Endothelial cell of umbilical vein (primary cell): ENCODE data around the gene TTC13. TPM values are rescaled to one million over a fixed set of nuclear protein-coding genes. Genes with fewer than 3 reads are reported as not detected.

Experiments
- BruUV-seq: library from RNA; stranded (reverse); fragments of 400-500 nt; replicated peaks from 2 replicates; lab custom pipeline; 2021; lab: Mats Ljungman, UMichigan
- CTCF ChIA-PET: fragments of 300-600, 350-600 bp; sonication (Branson Sonifier 250); formaldehyde crosslinking; loops from one replicate; lab custom pipeline; 2021; ENCODE audit warnings: antibody characterized with exemption, inconsistent platforms; lab: Charles Lee
- POLR2A ChIA-PET: fragments of 300-600, 350-600 bp; sonication (Branson Sonifier 250); formaldehyde crosslinking; loops from one replicate; lab custom pipeline; 2021; ENCODE audit warnings: antibody characterized with exemption, inconsistent platforms; lab: Charles Lee
- DNase-seq: peaks from one replicate; pipeline ENCODE4 v3.0.0-alpha.2; 2011; ENCODE audit warnings: low read depth, low spot score
- FAIRE-seq: peaks from 2 replicates; lab custom pipeline; 2011; peaks lifted over from hg19 to GRCh38; lab: Jason Lieb, UNC
- H2AFZ ChIP-seq: 2 replicates; pipeline ENCODE4 v1.6.0; 2012; ENCODE audit warnings: low read depth, low read length, control low read depth, inconsistent platforms
- H3K27ac ChIP-seq: 2 replicates; pipeline ENCODE4 v1.5.1; 2011; ENCODE audit warnings: low read depth, mild to moderate bottlenecking, control low read depth, low read length, moderate library complexity; ENCODE audit not compliant: insufficient read depth
- H3K27me3 ChIP-seq, 2 experiments: 2 replicates each; pipeline versions ENCODE4 v1.6.0 to v1.6.1; 2011; ENCODE audit warnings: low read length in 2 of 2, mixed read lengths in 1 of 2; ENCODE audit not compliant: control insufficient read depth in 2 of 2, insufficient read depth in 2 of 2
- H3K36me3 ChIP-seq, 2 experiments: 2 replicates in 1 of 2; 3 replicates in 1 of 2; pipeline ENCODE4 v1.5.1; 2011; ENCODE audit warnings: low read length in 2 of 2, mild to moderate bottlenecking in 1 of 2, moderate library complexity in 1 of 2; ENCODE audit not compliant: control insufficient read depth in 2 of 2, insufficient read depth in 2 of 2; ENCODE audit errors: extremely low read depth in 1 of 2
- H3K4me1 ChIP-seq: 3 replicates; pipeline ENCODE4 v1.5.1; 2011; ENCODE audit warnings: mild to moderate bottlenecking, low read length; ENCODE audit not compliant: control insufficient read depth, insufficient read depth; ENCODE audit errors: extremely low read depth
- H3K4me2 ChIP-seq: 2 replicates; pipeline ENCODE4 v1.6.1; 2011; ENCODE audit warnings: low read length, control low read depth, mixed read lengths; ENCODE audit not compliant: insufficient read depth
- H3K4me3 ChIP-seq, 3 experiments: fragments of 200-600 bp in 1 of 3; sonication (generic), shearing (Covaris generic) in 1 of 3; replicated peaks in 1 of 3; 2 replicates each; pipeline ENCODE4 v1.5.1; 2011 to 2016; ENCODE audit warnings: control low read depth in 3 of 3, low read length in 3 of 3, mild to moderate bottlenecking in 2 of 3, inconsistent platforms in 1 of 3, low read depth in 1 of 3, moderate library complexity in 1 of 3; ENCODE audit not compliant: insufficient read depth in 1 of 3
- H3K79me2 ChIP-seq: 2 replicates; pipeline ENCODE4 v1.6.0; 2012; ENCODE audit warnings: low read length, inconsistent platforms; ENCODE audit not compliant: control insufficient read depth, insufficient read depth
- H3K9ac ChIP-seq: replicated peaks from 2 replicates; pipeline ENCODE3; 2011; ENCODE audit warnings: low read length, control low read depth; ENCODE audit not compliant: insufficient read depth; ENCODE audit errors: extremely low read depth
- H3K9me1 ChIP-seq: replicated peaks from 3 replicates; pipeline ENCODE4 v1.6.0; 2011; ENCODE audit warnings: mild to moderate bottlenecking, low read length; ENCODE audit not compliant: control insufficient read depth, insufficient read depth; ENCODE audit errors: extremely low read depth
- H3K9me3 ChIP-seq: replicated peaks from 2 replicates; pipeline ENCODE4 v1.5.1; 2012; ENCODE audit warnings: low read length, inconsistent platforms; ENCODE audit not compliant: control insufficient read depth, insufficient read depth
- H4K20me1 ChIP-seq: replicated peaks from 2 replicates; pipeline ENCODE3; 2011; ENCODE audit warnings: mild to moderate bottlenecking, low read length; ENCODE audit not compliant: control insufficient read depth, insufficient read depth; ENCODE audit errors: extremely low read depth
- CTCF ChIP-seq, 2 donors: IDR thresholded peaks; 1 replicate in 1 of 2; 2 replicates in 1 of 2; pipeline ENCODE4 v1.5.1; 2011; ENCODE audit warnings: low read length in 2 of 2, mild to moderate bottlenecking in 2 of 2, moderate library complexity in 2 of 2, control low read depth in 1 of 2, inconsistent platforms in 1 of 2, low read depth in 1 of 2; ENCODE audit not compliant: insufficient read depth in 1 of 2; ENCODE audit errors: extremely low read depth in 1 of 2
- EZH2 ChIP-seq: IDR thresholded peaks from 2 replicates; pipeline ENCODE4 v1.6.1; 2012; ENCODE audit warnings: borderline replicate concordance, low read depth, mild to moderate bottlenecking, moderate library complexity, low read length, inconsistent platforms; ENCODE audit not compliant: severe bottlenecking
- FOS ChIP-seq: IDR thresholded peaks from 2 replicates; pipeline ENCODE4 v1.6.1; 2011; ENCODE audit warnings: mild to moderate bottlenecking, low read length, moderate library complexity, borderline replicate concordance; ENCODE audit not compliant: insufficient read depth
- GATA2 ChIP-seq: IDR thresholded peaks from 2 replicates; pipeline ENCODE4 v1.7.0; 2011; ENCODE audit warnings: low read depth, mild to moderate bottlenecking, moderate library complexity, mixed read lengths, low read length; ENCODE audit not compliant: insufficient read length, insufficient read depth
- JUN ChIP-seq: IDR thresholded peaks from 2 replicates; pipeline ENCODE4 v1.6.1; 2011; ENCODE audit warnings: borderline replicate concordance, low read depth; ENCODE audit not compliant: insufficient read length, insufficient read depth
- MAX ChIP-seq: IDR thresholded peaks from 2 replicates; pipeline ENCODE4 v1.6.1; 2011; ENCODE audit not compliant: insufficient read depth, insufficient read length
- MYC ChIP-seq: IDR thresholded peaks from one replicate; pipeline ENCODE4 v1.6.1; 2011; ENCODE audit warnings: mild to moderate bottlenecking, low read depth, low read length
- POLR2A ChIP-seq: IDR thresholded peaks from 2 replicates; pipeline ENCODE4 v1.6.1; 2012; ENCODE audit warnings: low read depth, mild to moderate bottlenecking, control low read depth, low read length
- POLR2AphosphoS5 ChIP-seq: IDR thresholded peaks from 2 replicates; pipeline ENCODE4 v1.6.1; 2012; ENCODE audit warnings: low read depth, mild to moderate bottlenecking, control low read depth, low read length, moderate library complexity; ENCODE audit not compliant: insufficient read depth
- dilution Hi-C: fragments of 300-500 bp; cut with MboI; formaldehyde crosslinking; loops from one replicate; pipeline ENCODE4 v1.15.0; 2019; ENCODE audit warnings: low sequenced_read_pairs; ENCODE audit not compliant: extremely low pct_ligation_motif_present
- intact Hi-C: fragments of 100-400 bp; cut with micrococcal nuclease; formaldehyde crosslinking; loops from one replicate; pipeline ENCODE4 v1.10.0; 2022
- polyA plus RNA-seq, 4 experiments: library from polyadenylated mRNA; depleted of rRNA in 3 of 4; stranded (reverse) in 3 of 4; unstranded in 1 of 4; fragments of >200 nt; gene quantifications; 2 replicates each; pipeline versions ENCODE4 v1.2.1 to v1.2.3, GENCODE V29; 2011 to 2012; ENCODE audit warnings: missing spikeins in 1 of 4
- total RNA-seq: library from RNA; stranded (reverse); gene quantifications from 2 replicates; pipeline ENCODE4 v1.2.3, GENCODE V29; 2021

The TTC13 gene
- total and polyA plus RNA-seq, 2 donors (not counting 3 experiments of a cell fraction or from before 2014, with no cell fraction given): 8.8 to 23.9 TPM

GRCh38 chr1:231027136-231027925 lies 48.7 kb upstream of the TTC13 start:
- no peaks in the 10 kb centered on the region for H3K79me2 ChIP-seq
- H3K27ac ChIP-seq: no peak overlapping the region
- FAIRE-seq (no peak), DNase-seq (no peak)
- BruUV-seq: no TSS peak
- H3K4me2 ChIP-seq: no peak overlapping the region
- no peak overlapping the region for H3K9ac ChIP-seq
- no peaks in the 10 kb centered on the region for H3K9me3 ChIP-seq
- CTCF ChIA-PET: interaction anchor here (1.2 kb wide), 1 partner anchor 48 kb away, joined by 4 read pairs; the partner anchor contains the start of genes ARV1 and TTC13
- no peak overlapping the region for H2AFZ ChIP-seq
- no peaks in the 10 kb centered on the region for H4K20me1 ChIP-seq
- dilution Hi-C loops: no loop called here
- H3K9me1 ChIP-seq: no peaks in the 10 kb centered on the region
- H3K4me1 ChIP-seq: peaks cover 16% of the 10 kb centered on the region
- H3K27me3 ChIP-seq: no peaks in the 10 kb centered on the region
- TF ChIP-seq MAX: no peak
- no peak for TF ChIP-seq EZH2
- no peak for TF ChIP-seq FOS
- no peak for TF ChIP-seq POLR2AphosphoS5
- no peak for TF ChIP-seq GATA2
- TF ChIP-seq CTCF (IDR thresholded peaks at IDR 0.05; ENCODE audit: extremely low read depth in 1 of 2, insufficient read depth in 1 of 2, low read depth in 1 of 2, low read length in 2 of 2): no peak
- no peak for TF ChIP-seq POLR2A
- TF ChIP-seq MYC: no peak
- no peak for TF ChIP-seq JUN
- no peaks in the 10 kb centered on the region for H3K36me3 ChIP-seq
- POLR2A ChIA-PET: no interaction called here
- intact Hi-C loops: loop anchor here (5.0 kb wide), 2 partner anchors 80 to 135 kb away; partner anchors contain the start of gene TRIM67
- no peak overlapping the region for H3K4me3 ChIP-seq
